ENCODE measurements around the gene FKBP14.
"Not testable (repeated sequence)": the region's sequence is repeated elsewhere in the genome, so short reads cannot be mapped to it uniquely, and the experiment has no call there.

FKBP14 gene

DNA sequence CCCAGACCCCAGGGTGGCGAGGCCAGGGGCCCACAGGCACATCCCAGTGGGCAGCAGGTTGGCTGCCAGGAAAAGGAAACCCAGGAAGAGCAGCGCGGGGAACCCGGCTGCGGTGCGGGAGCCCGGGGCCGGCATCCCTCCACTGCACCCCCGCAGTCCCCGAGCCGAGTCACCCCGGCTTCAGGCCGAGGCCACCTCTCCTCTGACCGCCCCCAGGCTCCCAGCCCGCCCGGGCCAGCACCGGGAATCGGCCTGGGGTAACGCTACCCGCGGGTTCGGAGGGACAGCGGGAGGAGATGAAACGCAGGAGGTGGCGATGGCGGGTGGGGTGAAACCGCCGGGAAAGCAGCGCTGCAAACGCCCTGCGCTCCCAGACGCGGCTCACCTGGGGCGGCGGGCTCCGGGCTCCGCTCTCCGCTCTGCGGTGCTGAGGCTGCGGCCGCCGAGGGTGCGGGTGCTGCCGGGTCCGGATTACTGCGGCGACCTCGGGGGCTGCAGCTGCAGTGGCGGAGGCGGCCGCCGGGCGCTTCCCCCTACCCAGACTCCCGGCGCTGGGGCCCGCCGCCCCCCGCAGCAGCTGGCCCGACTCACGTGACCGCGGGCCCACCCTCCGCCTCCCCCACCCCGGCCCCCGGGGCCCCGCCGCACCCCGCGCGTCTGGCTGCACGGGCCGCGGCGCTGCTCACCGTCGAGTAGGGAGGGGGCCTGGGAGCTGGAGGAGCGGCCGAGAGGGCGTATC lies 37.1 kb downstream of the FKBP14 start, which contains the start of gene SCRN1:
TSS of gene SCRN1 (minus strand) at position 545 of the 739 bp plus-strand sequence. CDS start 20,734 bp downstream, outside the sequence.
- ATAC-seq, result peak; percentile 11 to 33

DNA sequence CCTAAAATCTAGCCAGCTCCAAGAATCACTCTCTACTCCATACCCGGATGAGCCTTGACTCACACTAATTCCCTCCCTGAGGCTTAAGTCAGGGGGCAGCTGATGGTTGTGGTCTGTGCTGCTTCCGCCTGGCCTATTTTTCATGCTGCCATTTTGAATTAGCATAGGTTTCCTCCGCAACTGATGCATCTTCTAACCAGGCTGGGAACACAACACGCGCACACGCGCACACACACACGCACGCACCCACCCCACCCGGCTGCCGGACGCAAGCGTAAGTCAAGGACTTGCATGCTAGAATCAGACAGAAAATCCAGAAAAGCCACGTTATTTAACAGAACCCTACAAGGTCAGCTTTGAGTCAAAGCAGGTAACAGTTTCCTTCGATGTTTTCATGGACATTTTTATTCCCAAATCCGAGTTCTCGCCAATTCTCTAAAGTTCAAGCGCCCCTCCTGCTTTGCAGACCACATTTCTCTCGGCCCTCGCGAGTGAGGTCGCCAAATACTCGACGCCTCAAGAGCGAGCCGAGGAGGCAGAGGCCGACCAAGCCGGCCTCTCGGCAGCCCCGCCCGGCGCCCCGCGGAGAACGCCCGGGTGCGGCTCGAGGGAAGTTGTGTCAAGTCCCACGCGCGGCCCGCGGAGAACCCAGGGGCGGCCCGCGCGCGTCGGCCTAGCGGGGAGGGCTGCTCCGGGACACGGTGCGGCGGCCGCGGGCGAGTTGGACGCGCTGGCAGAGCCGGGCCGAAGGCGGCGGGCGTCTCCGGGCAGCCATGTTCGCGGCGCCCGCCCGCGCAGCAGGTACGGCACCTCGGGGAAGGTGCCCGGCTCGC lies 37.9 kb downstream of the FKBP14 start:
- peak; percentile 41 to 42 for ATAC-seq

DNA sequence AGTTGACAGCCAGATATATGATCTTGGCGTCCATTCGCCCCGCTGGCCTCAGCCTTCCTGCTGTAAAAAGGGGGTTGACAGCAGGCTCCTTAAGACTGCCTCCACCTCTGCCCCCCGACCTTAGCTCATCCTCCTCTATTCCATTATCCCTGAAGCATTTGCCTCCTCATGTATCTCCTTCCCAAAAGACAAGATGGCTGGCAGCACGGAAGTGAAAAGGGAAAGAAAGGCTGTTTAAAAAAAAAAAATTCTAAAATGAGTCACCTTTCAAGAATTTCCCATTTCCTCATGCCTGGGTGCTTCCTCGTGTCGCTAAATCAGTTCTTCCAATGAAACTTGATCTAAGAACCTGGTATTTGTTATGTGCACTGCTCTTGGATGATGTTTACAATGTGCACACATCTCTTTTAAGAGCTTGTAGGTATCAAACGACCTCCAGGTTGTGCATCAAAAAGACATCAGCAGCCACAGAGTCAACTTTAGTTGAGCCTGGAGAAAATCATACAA lies 38.6 kb downstream of the FKBP14 start:
- no peak for ATAC-seq

DNA sequence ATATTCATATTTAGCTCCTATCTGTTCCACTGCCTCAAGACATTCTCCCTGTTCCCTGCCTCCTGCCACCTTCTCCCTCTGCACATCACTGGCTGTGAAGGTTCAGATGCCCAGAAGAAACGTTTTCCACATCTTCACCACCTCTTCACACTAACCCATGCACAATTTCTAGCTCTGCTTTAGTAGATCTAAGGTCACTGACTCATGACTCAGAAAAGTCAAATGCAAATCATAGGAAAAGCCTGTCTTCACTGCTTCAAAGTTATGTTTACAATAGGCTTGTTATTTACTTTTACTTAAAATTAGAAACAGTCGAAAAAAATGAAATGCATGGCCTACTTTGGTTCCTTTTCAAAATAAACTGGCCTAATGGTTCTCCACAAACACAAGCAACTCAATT lies 39.4 kb downstream of the FKBP14 start:
- ATAC-seq, result no peak

DNA sequence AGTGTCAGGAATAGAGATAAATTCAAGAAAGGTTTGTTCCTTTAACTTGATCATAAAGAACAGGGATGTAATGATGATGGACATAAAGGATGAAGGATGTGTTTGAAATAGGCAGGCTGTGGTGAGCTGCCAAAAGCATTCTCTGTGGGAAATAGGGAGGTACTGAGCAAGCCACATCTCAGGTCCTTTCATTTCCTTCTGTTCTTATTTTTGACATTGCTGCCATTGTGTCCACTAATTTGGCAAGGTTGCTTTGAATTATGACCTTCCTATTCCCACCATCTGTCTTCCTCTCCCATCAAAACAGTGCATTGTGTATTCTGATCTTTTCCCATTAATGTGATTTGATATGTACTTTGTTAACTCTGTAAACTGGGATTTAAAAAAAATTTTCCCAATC lies 46.4 kb downstream of the FKBP14 start:
- ATAC-seq, result no peak

DNA sequence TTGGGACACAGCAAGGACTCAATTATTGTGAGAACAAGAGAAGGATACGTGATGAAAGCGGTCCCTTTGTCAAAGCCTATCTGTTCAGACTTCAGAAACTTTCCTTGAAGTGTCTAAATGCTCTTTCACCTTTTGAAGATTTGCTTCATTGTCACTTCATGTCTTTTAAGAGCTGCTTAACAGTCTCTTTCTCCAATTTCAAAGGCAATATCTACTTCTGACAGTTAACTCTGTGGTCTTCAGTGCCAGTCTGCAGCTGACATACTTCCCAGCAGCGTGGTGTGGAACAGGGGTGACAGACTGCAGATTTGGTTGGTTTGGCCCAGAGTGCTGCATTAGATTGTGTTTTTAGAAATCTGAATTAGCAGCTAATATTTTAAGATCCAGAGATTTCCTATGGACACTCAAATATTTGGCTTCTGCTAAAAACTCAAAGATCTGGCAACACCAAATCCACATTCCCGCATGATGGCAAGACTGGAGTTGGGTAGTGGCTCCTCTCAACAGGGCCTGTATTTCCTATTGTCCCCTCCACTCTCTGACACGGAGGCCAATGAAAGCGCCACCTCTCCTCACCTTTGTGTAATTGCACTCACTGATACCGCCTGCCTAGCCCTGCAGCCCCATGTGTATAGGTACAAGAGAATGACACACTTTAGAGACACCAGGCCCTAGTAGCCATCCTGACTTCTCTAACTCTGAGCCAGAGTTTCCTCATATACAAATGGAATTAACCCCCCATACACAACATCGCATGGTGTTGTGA lies 48.4 kb downstream of the FKBP14 start:
- no peak for ATAC-seq

DNA sequence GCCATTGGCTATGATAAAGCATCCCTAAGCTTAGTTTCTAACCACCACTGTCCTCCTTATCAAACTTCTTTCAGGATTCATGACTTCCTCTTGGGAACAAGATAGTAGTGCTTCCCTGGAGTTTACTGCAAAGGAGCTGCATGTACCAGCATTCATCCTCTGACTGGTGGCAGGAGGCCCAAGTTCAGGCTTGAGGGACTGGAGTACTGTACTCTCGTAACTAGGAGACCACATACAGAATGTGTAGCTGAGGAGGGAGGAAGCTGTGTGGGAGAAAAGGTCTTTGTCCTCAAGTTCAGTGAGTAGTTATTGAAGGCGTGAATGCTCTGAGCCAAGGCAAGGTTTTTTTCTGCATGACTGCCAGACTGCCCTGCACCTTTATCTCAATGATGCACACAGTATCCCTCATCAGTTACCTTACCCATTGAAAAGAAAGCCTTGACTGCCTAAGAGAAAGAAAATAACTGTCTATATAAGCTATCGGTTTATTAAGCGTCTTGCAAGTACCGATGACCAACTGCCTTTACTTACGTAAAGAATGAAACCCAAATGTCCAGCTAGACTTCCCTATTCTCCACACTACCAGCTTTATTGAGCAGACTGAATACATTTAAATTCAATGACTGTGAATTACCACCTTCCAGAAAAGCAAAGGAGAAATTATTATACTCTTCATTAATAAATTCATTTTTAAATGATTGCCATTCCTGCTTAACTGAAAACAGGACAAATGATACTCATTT lies 49.7 kb downstream of the FKBP14 start:
- ATAC-seq, result no peak

DNA sequence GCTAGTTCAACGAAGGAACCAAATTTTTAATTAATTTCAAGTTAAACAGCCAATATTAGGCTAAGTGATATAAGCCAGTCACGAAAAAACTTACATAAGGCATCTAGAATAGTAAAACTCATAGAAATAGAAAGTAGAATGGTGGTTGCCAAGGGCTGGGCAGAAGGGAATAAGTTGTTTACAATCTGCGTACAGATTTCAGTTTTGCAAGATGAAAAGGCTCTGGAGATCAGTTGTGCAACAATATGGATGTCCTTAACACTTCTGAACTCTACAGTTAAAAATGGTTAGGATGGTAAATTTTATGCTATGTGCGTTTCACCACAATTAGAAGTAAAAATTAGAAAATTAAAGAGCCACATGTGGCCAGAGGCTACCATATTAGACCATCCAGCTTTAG lies 50.2 kb downstream of the FKBP14 start:
- ATAC-seq, result no peak

DNA sequence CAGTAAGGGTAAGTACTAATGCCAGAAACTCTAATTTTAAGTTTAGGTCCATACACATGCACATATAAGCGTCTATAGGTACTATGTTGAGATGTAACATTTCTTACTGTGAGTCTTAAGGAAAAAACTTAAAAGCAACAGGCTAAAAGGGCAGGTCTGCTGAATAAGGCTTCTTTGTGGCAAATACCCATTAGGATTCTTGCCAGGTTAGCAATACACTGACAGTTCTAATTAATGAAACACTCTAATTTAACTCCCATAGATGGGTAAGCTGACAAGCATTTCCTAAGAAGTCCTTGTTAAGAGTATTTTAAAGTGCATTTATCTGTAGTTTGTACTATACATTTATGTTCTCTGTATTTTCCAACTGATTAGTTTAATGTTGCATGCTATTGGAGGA lies 50.9 kb downstream of the FKBP14 start:
- no peak for ATAC-seq

DNA sequence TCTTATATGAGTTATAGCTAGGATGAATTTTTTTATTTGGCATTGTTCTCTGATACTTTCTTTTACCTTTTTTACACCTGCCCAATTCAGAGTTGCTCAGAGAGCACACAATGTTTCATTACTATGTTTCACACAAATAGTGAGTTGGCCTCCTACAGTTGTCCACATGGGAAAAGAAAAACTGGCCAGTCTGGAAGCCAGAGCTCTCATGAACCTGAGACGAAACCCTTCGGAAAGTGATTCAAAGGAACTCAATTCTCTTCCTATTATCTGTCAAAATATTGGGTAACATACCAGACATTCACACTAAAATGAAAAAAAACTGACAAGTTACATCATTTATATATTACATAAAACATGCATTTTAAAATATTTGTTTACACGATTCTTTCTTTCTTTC lies 52.2 kb downstream of the FKBP14 start:
- ATAC-seq, result no peak

DNA sequence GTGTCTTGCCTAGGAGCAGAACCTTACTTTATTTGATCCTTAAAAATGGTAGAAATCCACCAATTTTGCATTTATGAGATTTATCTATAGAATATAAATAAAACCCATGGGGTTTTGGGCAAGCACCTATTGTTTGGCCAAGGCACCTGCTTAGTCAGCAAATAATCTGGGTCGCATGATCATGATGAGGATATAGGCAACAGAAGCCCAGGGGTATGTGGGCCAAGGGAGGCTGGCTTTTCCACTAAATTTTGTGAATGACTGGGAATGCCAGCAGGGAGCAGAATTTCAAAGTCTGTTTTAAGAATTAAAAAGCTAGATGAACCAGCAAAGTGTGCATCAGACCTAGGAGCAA lies 54.2 kb downstream of the FKBP14 start:
- no peak for ATAC-seq

DNA sequence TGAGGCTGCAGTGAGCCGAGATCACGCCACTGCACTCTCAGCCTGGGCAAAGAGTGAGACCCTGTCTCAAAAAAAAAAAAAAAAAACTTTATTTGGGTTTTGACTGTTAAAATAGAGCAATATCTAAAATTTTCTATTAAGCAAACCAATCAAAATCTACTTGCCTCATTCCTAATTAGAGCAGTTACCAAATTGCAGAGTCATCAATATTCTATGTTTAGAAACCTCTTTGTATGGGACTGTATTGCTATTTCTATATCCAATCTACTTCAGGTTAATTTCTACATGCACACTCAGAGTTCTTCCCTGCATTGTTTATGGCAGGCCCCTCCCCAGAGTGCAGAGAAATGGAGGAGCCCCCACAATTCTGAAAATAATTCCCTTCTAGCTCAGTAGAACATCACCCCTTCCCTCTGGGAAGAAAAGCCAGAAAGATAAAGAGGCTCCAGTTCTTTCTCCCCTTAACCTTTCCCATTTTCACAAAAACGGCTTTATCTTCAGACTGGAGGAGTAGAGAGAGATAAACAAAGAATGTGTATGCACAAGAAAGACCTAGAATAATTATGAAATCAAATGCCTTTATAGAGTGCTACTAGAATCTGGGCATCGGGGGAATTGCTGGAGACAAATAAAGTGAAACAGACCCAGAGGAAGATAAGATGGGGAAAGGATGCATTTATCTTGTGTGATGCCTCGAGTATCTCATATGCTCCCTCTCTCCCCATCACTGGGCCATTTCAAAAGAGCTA lies 54.8 kb downstream of the FKBP14 start:
- ATAC-seq, result no peak

DNA sequence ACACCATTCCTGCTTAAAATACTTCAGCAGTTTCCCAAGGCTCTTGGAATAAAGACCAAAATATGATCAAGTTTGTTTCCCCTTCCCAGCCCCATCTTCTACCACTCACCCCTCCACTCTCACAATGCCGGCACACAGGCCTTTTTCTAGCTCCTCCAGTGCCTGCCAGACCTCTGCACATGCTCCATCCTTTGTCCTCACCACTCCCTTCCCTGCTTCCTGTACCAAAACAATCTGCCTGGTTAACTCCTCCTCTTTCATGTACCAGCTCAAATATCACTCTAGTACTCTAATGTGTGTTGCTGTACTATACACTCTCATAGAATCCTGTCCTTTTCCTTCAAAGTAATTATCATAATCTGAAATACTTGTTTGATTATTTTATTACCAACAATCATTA lies 56.3 kb downstream of the FKBP14 start:
- ATAC-seq, result no peak

DNA sequence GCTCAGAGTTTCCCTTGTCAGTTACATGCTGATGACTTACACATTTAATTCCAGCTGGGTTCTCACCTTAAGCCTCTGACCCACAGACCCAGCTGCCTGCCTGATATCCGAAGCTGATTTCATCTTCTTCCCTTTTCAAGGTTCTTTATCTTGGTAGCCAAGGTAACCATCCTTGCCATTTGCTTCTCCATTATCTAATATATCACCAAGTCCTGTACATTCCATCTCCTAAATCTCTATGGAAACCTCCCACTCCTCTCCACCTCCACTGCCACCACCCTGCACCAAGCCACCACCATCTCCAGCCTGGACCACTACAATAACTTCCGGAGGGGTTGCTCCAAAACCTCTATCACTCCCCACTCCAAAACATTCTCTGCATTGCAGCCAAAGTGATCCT lies 56.8 kb downstream of the FKBP14 start:
- ATAC-seq, result no peak

DNA sequence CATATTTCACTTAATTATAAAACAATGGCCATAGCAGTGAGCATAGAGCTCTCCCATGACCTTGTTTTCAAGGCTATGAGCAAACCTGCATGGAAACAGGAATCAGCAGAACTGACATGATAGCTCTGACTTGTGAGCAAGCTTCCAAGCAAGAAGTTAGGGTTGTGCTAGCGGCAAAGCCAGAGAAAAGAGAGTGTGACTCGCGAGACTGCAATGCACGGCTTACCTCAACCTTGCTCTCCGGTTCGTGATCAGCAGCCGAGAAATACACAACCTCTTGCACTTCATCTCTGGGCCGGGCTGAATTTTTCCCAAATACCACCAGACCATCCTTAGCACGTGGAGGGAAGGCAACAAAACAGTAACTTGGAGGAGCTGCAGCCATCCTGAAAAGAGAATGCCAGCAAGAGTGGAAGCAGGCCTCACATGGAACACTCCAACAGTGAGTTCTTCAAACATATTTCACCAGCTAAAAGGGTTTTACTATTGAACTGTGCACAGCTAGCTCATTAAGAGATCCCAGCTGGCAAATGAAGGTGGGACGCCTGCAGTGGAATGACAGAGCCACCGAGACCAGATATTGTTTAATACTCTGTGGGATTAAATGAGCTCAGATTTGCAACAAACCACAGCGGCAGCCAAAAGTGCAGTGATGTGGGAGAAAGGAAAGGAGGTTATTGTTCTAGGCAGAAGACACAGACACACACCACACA lies 57.7 kb downstream of the FKBP14 start:
- ATAC-seq, result no peak

DNA sequence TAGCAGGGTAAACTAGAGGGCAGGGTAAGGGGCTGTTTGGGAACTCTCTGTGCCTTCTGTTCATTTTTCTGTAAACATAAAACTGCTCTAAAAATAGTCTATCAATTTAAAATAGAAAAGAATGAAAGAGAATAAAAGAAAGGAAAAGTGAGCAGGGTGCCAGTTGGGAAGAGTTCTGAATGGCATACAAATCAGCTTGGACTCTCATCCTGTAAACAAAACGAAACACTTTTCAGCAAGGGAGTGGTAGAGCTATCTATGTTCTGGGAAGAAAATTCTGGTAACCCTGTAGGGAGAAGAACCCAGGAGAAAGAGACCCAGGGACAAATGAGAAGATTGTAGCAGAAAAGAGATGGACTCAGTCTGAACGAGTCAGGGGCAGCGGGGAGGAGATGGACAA lies 61.5 kb downstream of the FKBP14 start:
- ATAC-seq, result no peak

DNA sequence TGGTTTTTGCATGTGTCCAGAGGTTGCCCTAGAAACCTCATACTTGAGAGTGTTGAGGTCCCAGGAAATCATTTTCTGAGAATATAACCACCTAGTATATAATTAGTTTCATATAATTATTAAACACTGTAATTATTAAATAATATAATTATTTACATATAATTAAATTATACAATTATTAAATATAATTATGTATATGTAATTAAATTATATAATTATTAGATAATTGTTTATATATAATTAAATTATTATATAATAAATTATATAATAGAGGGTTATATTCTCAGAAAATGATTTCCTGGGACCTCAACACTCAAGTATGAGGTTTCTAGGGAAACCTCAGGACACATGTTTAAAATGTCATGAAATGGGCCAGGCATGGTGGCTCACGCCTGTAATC lies 64.5 kb downstream of the FKBP14 start:
- ATAC-seq, result no peak

DNA sequence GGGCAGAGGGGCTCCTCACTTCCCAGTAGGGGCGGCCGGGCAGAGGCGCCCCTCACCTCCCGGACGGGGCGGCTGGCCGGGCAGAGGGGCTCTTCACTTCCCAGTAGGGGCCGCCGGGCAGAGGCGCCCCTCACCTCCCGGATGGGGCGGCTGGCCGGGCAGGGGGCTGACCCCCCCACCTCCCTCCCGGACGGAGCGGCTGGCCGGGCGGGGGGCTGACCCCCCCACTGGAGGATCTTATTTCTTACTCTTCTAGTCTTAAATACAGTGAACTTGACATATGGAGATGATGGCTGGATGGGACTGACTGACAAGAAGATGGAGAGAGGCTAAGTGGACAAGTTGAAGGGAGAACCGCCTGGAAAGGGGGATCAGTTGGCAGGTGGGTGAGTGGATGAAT lies 64.9 kb downstream of the FKBP14 start:
- not testable (repeated sequence) for ATAC-seq
